ACC112 (cell line): Measurements from ENCODE around the gene PEX1.
A peak's percentile ranks its signal among the peaks of the same experiment; 100 is the strongest.
"Not testable (repeated sequence)": the region's sequence is repeated elsewhere in the genome, so short reads cannot be mapped to it uniquely, and the experiment has no call there.

Source experiments
- H2AFZ ChIP-seq: fragments of 200-600 bp; sonication (generic); one replicate; pipeline ENCODE4 v1.6.0; 2017; ENCODE audit warnings: antibody characterized with exemption, low read length; ENCODE audit not compliant: unreplicated experiment
- H3K27ac ChIP-seq: fragments of 200-600 bp; sonication (generic); 2 replicates; pipeline ENCODE4 v1.5.1; 2014; ENCODE audit warnings: low read depth, mild to moderate bottlenecking, antibody characterized with exemption, low read length, moderate library complexity
- H3K27me3 ChIP-seq: fragments of 200-600 bp; sonication (generic); 2 replicates; pipeline ENCODE4 v1.6.1; 2014; ENCODE audit warnings: mild to moderate bottlenecking, antibody characterized with exemption, low read length, moderate library complexity, mixed read lengths; ENCODE audit not compliant: insufficient read depth
- H3K36me3 ChIP-seq: fragments of 200-600 bp; sonication (generic); 2 replicates; pipeline ENCODE4 v1.6.1; 2016; ENCODE audit warnings: mild to moderate bottlenecking, antibody characterized with exemption, low read length, moderate library complexity, mixed read lengths; ENCODE audit not compliant: insufficient read depth
- H3K4me1 ChIP-seq: fragments of 200-600 bp; sonication (generic); one replicate; pipeline ENCODE4 v1.6.1; 2016; ENCODE audit warnings: low read length, mixed read lengths; ENCODE audit not compliant: insufficient read depth, unreplicated experiment, control insufficient read depth
- H3K4me3 ChIP-seq: fragments of 200-600 bp; sonication (generic); 2 replicates; pipeline ENCODE4 v1.5.1; 2014; ENCODE audit warnings: mild to moderate bottlenecking, low read depth, low read length
- H3K79me2 ChIP-seq: fragments of 200-600 bp; sonication (generic); one replicate; pipeline ENCODE4 v1.6.0; 2016; ENCODE audit warnings: low read length; ENCODE audit not compliant: control insufficient read depth, unreplicated experiment, insufficient read depth

The PEX1 gene

DNA sequence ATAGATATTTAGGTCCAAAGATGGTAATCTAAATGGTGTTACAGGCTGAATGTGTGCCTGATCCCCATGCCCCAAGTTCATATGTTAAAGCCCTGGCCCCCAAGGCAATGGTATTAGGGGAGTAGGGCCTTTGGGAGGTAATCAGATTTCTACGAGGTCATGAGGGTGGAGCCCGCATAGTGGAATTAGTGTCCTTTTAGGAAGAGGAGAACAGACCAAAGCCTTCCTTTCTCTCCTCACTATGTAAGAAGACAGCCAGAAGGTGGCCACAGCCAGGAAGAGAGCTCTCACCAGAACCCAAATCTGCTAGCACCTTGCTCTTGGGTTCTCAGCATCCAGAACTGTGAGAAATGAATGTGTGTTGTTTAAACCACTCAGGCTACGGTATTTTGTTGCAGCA is 65.8 kb downstream of the PEX1 start:
- Histone ChIP-seq H3K27me3 (no peaks in the 10 kb centered on the region), H3K4me1 (peaks cover 6% of the 10 kb centered on the region), H3K4me3 (no peak overlapping the region), H3K27ac (no peak overlapping the region), H3K36me3 (peaks cover 3% of the 10 kb centered on the region; the same call in 1 of the 2 replicates), H3K79me2 (no peaks in the 10 kb centered on the region), H2AFZ (no peak overlapping the region)

- Histone ChIP-seq H3K27ac (peak overlapping the region; percentile 3; the same call in 1 of the 2 replicates), H3K4me1 (peaks cover 7% of the 10 kb centered on the region), H3K79me2 (no peaks in the 10 kb centered on the region), H3K4me3 (peak overlapping the region; percentile 10), H3K36me3 (no peaks in the 10 kb centered on the region), H2AFZ (peak overlapping the region; percentile 76), H3K27me3 (no peaks in the 10 kb centered on the region)
Measured at GRCh38 chr7:92461027-92462003, 67.0 kb downstream of the PEX1 start.

DNA sequence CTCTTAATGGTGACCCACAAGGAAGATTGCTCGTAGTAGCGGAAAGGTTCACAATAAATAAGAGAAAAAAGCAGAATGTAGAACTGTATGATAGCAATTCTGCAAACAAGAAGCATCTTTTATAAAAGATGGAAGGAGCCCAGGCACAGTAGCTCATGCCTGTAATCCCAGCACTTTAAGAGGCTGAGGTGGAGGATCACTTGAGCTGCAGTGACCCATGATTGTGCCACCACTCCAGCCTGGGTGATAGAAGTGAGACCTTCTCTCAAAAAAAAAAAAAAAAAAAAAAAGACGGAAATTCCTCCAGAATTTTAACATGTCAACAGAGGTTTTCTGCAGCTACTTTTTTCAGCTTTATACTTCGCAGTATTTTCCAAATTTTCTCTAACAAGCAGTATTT is 67.8 kb downstream of the PEX1 start:
- peaks cover 6% of the 10 kb centered on the region for H3K36me3 ChIP-seq
- H3K27me3 ChIP-seq, result no peaks in the 10 kb centered on the region
- no peak overlapping the region for H3K4me3 ChIP-seq
- H2AFZ ChIP-seq, result no peak overlapping the region
- H3K79me2 ChIP-seq, result no peaks in the 10 kb centered on the region
- H3K27ac ChIP-seq, result no peak overlapping the region
- peaks cover 9% of the 10 kb centered on the region for H3K4me1 ChIP-seq

GRCh38 chr7:92460109-92460508 is 68.2 kb downstream of the PEX1 start:
- no peak overlapping the region for H3K27ac ChIP-seq
- no peaks in the 10 kb centered on the region for H3K79me2 ChIP-seq
- no peaks in the 10 kb centered on the region for H3K27me3 ChIP-seq
- no peak overlapping the region for H2AFZ ChIP-seq
- peaks cover 9% of the 10 kb centered on the region for H3K4me1 ChIP-seq
- no peak overlapping the region for H3K4me3 ChIP-seq
- peaks cover 9% of the 10 kb centered on the region for H3K36me3 ChIP-seq

DNA sequence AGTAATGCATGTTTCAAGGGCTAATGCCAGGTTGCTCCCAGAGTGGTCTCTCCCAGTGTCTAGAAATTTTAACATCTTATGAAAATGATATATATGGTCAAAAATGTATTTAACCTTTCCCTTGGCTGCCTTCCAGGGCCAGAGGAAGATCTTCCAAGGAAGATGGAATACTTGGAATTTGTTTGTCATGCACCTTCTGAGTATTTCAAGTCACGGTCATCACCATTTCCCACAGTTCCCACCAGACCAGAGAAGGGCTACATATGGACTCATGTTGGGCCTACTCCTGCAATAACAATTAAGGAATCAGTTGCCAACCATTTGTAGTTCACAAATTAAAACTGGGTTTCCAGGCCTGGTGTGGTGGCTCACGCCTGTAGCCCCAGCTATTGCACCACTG is 72.1 kb downstream of the PEX1 start:
- H3K4me1 ChIP-seq, result peaks cover 7% of the 10 kb centered on the region
- no peak overlapping the region for H2AFZ ChIP-seq
- peaks cover 36% of the 10 kb centered on the region for H3K36me3 ChIP-seq
- no peaks in the 10 kb centered on the region for H3K27me3 ChIP-seq
- no peak overlapping the region for H3K4me3 ChIP-seq
- no peaks in the 10 kb centered on the region for H3K79me2 ChIP-seq
- no peak overlapping the region for H3K27ac ChIP-seq

- H3K79me2 ChIP-seq, result peaks cover 13% of the 10 kb centered on the region
- H3K4me1 ChIP-seq, result peaks cover 5% of the 10 kb centered on the region
- no peak overlapping the region for H3K27ac ChIP-seq
- H3K27me3 ChIP-seq, result no peaks in the 10 kb centered on the region
- H3K4me3 ChIP-seq, result no peak overlapping the region
- H2AFZ ChIP-seq, result no peak overlapping the region
- H3K36me3 ChIP-seq, result peaks cover 47% of the 10 kb centered on the region
Measured at GRCh38 chr7:92451645-92452044, 76.7 kb downstream of the PEX1 start.

GRCh38 chr7:92448205-92448747 is 80.0 kb downstream of the PEX1 start:
- H2AFZ ChIP-seq, result peak overlapping the region; percentile 65
- peaks cover 25% of the 10 kb centered on the region for H3K36me3 ChIP-seq
- peaks cover 13% of the 10 kb centered on the region for H3K79me2 ChIP-seq
- H3K27me3 ChIP-seq, result no peaks in the 10 kb centered on the region
- peak overlapping the region; percentile 84 for H3K4me3 ChIP-seq
- H3K4me1 ChIP-seq, result peaks cover 3% of the 10 kb centered on the region
- no peak overlapping the region for H3K27ac ChIP-seq

- peak within 1 kb of the TSS; percentile 72 for H2AFZ ChIP-seq
Measured at GRCh38 chr7:92447345-92448204, 80.7 kb downstream of the PEX1 start, which contains the start of gene GATAD1. Gene GATAD1 (plus strand): TSS chr7:92447482. CDS start chr7:92447730, 248 bp downstream.

GRCh38 chr7:92446869-92447344 is 81.4 kb downstream of the PEX1 start:
- Histone ChIP-seq H3K4me3 (peak overlapping the region; percentile 84), H3K4me1 (peaks cover 3% of the 10 kb centered on the region), H3K36me3 (peaks cover 17% of the 10 kb centered on the region; the same call in 1 of the 2 replicates), H3K27ac (no peak overlapping the region), H3K79me2 (peaks cover 13% of the 10 kb centered on the region), H3K27me3 (no peaks in the 10 kb centered on the region), H2AFZ (peak overlapping the region; percentile 72)

More at GRCh38 chr7:92447345-92448204, 80.7 kb downstream of the PEX1 start, which contains the start of gene GATAD1:
- Histone ChIP-seq H3K79me2 (peaks cover 13% of the 10 kb centered on the region), H3K36me3 (peaks cover 20% of the 10 kb centered on the region; the same call in 1 of the 2 replicates), H3K27ac (peak within 1 kb of the TSS; percentile 51), H3K27me3 (no peaks in the 10 kb centered on the region), H3K4me1 (peaks cover 3% of the 10 kb centered on the region), H3K4me3 (peak within 1 kb of the TSS; percentile 84)

GRCh38 chr7:92442720-92443119 is 85.6 kb downstream of the PEX1 start:
- not testable (repeated sequence) for H2AFZ ChIP-seq, H3K36me3 ChIP-seq, H3K79me2 ChIP-seq, H3K27ac ChIP-seq, H3K4me3 ChIP-seq, H3K4me1 ChIP-seq
- H3K27me3 ChIP-seq, result 0 out of 2 replicates have a peak, but pooled peaks cover 11% of the 10 kb centered on the region
